HepG2 (cell line): Measurements from ENCODE around the gene CHDH. TPM values are rescaled to one million over a fixed set of nuclear protein-coding genes. Genes with fewer than 3 reads are reported as not detected.

Source experiments
- ATAC-seq: fragments of 200-7000 bp; cut with Tn5 transposase; 3 replicates; pipeline ENCODE4 v1.9.1; 2020; ENCODE audit warnings: mild to moderate bottlenecking, moderate library complexity
- BruUV-seq: library from RNA; stranded (reverse); fragments of 400-500 nt; replicated peaks from 2 replicates; lab custom pipeline; 2021; lab: Mats Ljungman, UMichigan
- CTCF ChIA-PET: fragments of 300-600 bp; formaldehyde crosslinking; extraction: SDS; loops from one replicate; lab custom pipeline; 2021; ENCODE audit warnings: low total read pairs, inconsistent platforms, low intra/inter-chr PET ratio; lab: Yijun Ruan, JAX
- POLR2A ChIA-PET: fragments of 350-600 bp; sonication (Branson Sonifier 250); formaldehyde crosslinking; loops from one replicate; lab custom pipeline; 2020; ENCODE audit warnings: antibody characterized with exemption, inconsistent platforms; lab: Yijun Ruan, JAX
- DNase-seq: peaks from one replicate; pipeline ENCODE4 v3.0.0-alpha.2; 2015; ENCODE audit warnings: low spot score
- FAIRE-seq: peaks from 3 replicates; lab custom pipeline; 2011; peaks lifted over from hg19 to GRCh38; lab: Jason Lieb, UNC
- H2AFZ ChIP-seq: one replicate; pipeline ENCODE4 v1.6.1; 2011; ENCODE audit warnings: low read length, inconsistent platforms
- H3K27ac ChIP-seq: fragments of 300-600 bp; 3 replicates; pipeline ENCODE4 v1.8.0; 2011; ENCODE audit warnings: mixed run types, mild to moderate bottlenecking, mixed read lengths, low read length, inconsistent platforms; ENCODE audit not compliant: insufficient read depth; ENCODE audit errors: extremely low read length
- H3K27me3 ChIP-seq, 2 experiments: fragments of 200-600 bp in 1 of 2; 2 replicates in 1 of 2; 3 replicates in 1 of 2; pipeline versions ENCODE4 v1.6.0 to v1.8.0; 2011; ENCODE audit warnings: low read length in 2 of 2, mild to moderate bottlenecking in 2 of 2, moderate library complexity in 2 of 2, inconsistent platforms in 1 of 2; ENCODE audit not compliant: insufficient read depth in 2 of 2, control insufficient read depth in 1 of 2
- H3K36me3 ChIP-seq, 2 experiments: fragments of 200-600 bp in 1 of 2; replicated peaks in 1 of 2; 2 replicates in 1 of 2; 3 replicates in 1 of 2; pipeline versions ENCODE4 v1.5.1 to v1.8.0; 2011; ENCODE audit warnings: low read length in 2 of 2, inconsistent platforms in 1 of 2; ENCODE audit not compliant: insufficient read depth in 2 of 2, control insufficient read depth in 1 of 2
- H3K4me1 ChIP-seq: 2 replicates; pipeline ENCODE4 v1.5.1; 2012; ENCODE audit warnings: low read length, inconsistent platforms; ENCODE audit not compliant: insufficient read depth
- H3K4me2 ChIP-seq: 2 replicates; pipeline ENCODE4 v1.6.0; 2011; ENCODE audit warnings: low read depth, low read length, inconsistent platforms
- H3K4me3 ChIP-seq, 3 experiments: fragments of 200-600 bp in 1 of 3; sonication (generic), shearing (Covaris generic) in 1 of 3; replicated peaks in 1 of 3; 2 replicates each; pipeline ENCODE4 v1.5.1; 2011 to 2016; ENCODE audit warnings: low read length in 3 of 3, inconsistent platforms in 2 of 3, low read depth in 2 of 3, mild to moderate bottlenecking in 2 of 3, control low read depth in 1 of 3, mixed read lengths in 1 of 3; ENCODE audit not compliant: insufficient read depth in 1 of 3
- H3K79me2 ChIP-seq: one replicate; pipeline ENCODE4 v1.6.1; 2011; ENCODE audit warnings: low read length, inconsistent platforms; ENCODE audit not compliant: insufficient read depth
- H3K9ac ChIP-seq: 2 replicates; pipeline ENCODE4 v1.6.0; 2011; ENCODE audit warnings: mild to moderate bottlenecking, low read depth, low read length, inconsistent platforms; ENCODE audit not compliant: insufficient read depth
- H3K9me3 ChIP-seq: 2 replicates; pipeline ENCODE4 v1.5.1; 2012; ENCODE audit warnings: mild to moderate bottlenecking, low read length
- H4K20me1 ChIP-seq: 2 replicates; pipeline ENCODE4 v1.6.0; 2011; ENCODE audit warnings: inconsistent platforms, mild to moderate bottlenecking, low read length, moderate library complexity; ENCODE audit not compliant: insufficient read depth
- AGO2 ChIP-seq: fragments of 200-400 bp; formaldehyde crosslinking; optimal IDR thresholded peaks from 2 replicates; pipeline ENCODE3; 2017; ENCODE audit warnings: mild to moderate bottlenecking, low read depth, low read length, moderate library complexity
- BRCA1 ChIP-seq: sonication (generic); formaldehyde crosslinking; IDR thresholded peaks from 2 replicates; pipeline ENCODE4 v1.4.0; 2020; ENCODE audit warnings: missing genetic modification reagents
- FOSL1 ChIP-seq: sonication (generic); formaldehyde crosslinking; IDR thresholded peaks from 2 replicates; pipeline ENCODE4 v1.9.0; 2021; ENCODE audit warnings: missing genetic modification reagents, borderline replicate concordance
- GTF3A ChIP-seq: sonication (generic); formaldehyde crosslinking; conservative IDR thresholded peaks from 2 replicates; pipeline ENCODE4 v1.4.0; 2020; ENCODE audit warnings: mild to moderate bottlenecking, missing genetic modification reagents
- MED13 ChIP-seq: sonication (generic); formaldehyde crosslinking; IDR thresholded peaks from 2 replicates; pipeline ENCODE4 v1.5.0; 2020; ENCODE audit warnings: missing genetic modification reagents
- PAF1 ChIP-seq: IDR thresholded peaks from 2 replicates; pipeline ENCODE4 v1.6.1; 2016; ENCODE audit warnings: missing genetic modification reagents, missing compliant biosample characterization
- POLR2AphosphoS5 ChIP-seq: IDR thresholded peaks from 2 replicates; pipeline ENCODE4 v1.6.1; 2012; ENCODE audit warnings: low read depth, low read length
- RFX3 ChIP-seq: IDR thresholded peaks from 2 replicates; pipeline ENCODE4 v1.6.1; 2016; ENCODE audit warnings: missing biosample characterization, missing genetic modification reagents
- SATB2 ChIP-seq: sonication (generic); formaldehyde crosslinking; IDR thresholded peaks from 2 replicates; pipeline ENCODE4 v1.5.0; 2020; ENCODE audit warnings: missing genetic modification reagents
- SPEN ChIP-seq: sonication (generic); formaldehyde crosslinking; IDR thresholded peaks from 2 replicates; pipeline ENCODE4 v1.5.1; 2020; ENCODE audit warnings: low read depth, mild to moderate bottlenecking, missing genetic modification reagents
- SYNCRIP ChIP-seq: fragments of 200-400 bp; formaldehyde crosslinking; IDR thresholded peaks from 2 replicates; pipeline ENCODE4 v1.6.1; 2018; ENCODE audit warnings: mild to moderate bottlenecking, low read depth, low read length; ENCODE audit not compliant: insufficient read depth
- TRAFD1 ChIP-seq: sonication (generic); formaldehyde crosslinking; IDR thresholded peaks from 2 replicates; pipeline ENCODE4 v1.5.1; 2020; ENCODE audit warnings: missing genetic modification reagents, mild to moderate bottlenecking, borderline replicate concordance
- ZC3H13 ChIP-seq: sonication (generic); formaldehyde crosslinking; IDR thresholded peaks from 2 replicates; pipeline ENCODE4 v1.8.1; 2023; ENCODE audit warnings: mild to moderate bottlenecking, missing genetic modification reagents, moderate library complexity
- ZNF484 ChIP-seq: sonication (generic); formaldehyde crosslinking; IDR thresholded peaks from 2 replicates; pipeline ENCODE4 v1.5.1; 2020; ENCODE audit warnings: mild to moderate bottlenecking, low read depth, missing genetic modification reagents, borderline replicate concordance
- ZNF530 ChIP-seq: sonication (generic); formaldehyde crosslinking; IDR thresholded peaks from 2 replicates; pipeline ENCODE4 v1.5.0; 2020; ENCODE audit warnings: low read depth, mild to moderate bottlenecking, missing genetic modification reagents
- ZNF687 ChIP-seq: sonication (generic); formaldehyde crosslinking; IDR thresholded peaks from 2 replicates; pipeline ENCODE4 v1.5.1; 2020; ENCODE audit warnings: mild to moderate bottlenecking, missing genetic modification reagents, moderate library complexity
- ZNF780A ChIP-seq: sonication (generic); formaldehyde crosslinking; IDR thresholded peaks from 2 replicates; pipeline ENCODE4 v1.8.0; 2022; ENCODE audit warnings: mild to moderate bottlenecking, missing genetic modification reagents, moderate library complexity
- ZSCAN22 ChIP-seq: sonication (generic); formaldehyde crosslinking; IDR thresholded peaks from 2 replicates; pipeline ENCODE4 v1.4.0; 2020; ENCODE audit warnings: mild to moderate bottlenecking, missing genetic modification reagents
- ZSCAN29 ChIP-seq: sonication (generic); formaldehyde crosslinking; conservative IDR thresholded peaks from 2 replicates; pipeline ENCODE4 v1.4.0; 2020; ENCODE audit warnings: mild to moderate bottlenecking, missing genetic modification reagents
- ZSCAN31 ChIP-seq: sonication (generic); formaldehyde crosslinking; IDR thresholded peaks from 2 replicates; pipeline ENCODE4 v1.5.0; 2020; ENCODE audit warnings: low read depth, mild to moderate bottlenecking, missing genetic modification reagents
- WGBS: methylation state at CpG from one replicate; pipeline ENCODE4 v1.1.6; 2017; ENCODE audit warnings: low lambda C conversion rate; 5-methylcytosine and 5-hydroxymethylcytosine counted together
- in situ Hi-C: cut with HindIII; loops from 2 replicates; pipeline ENCODE4 v1.10.0; 2017; ENCODE audit warnings: low pct_unique_long_range_greater_than_20kb; ENCODE audit not compliant: extremely low pct_ligation_motif_present
- intact Hi-C: fragments of 100-400 bp; cut with micrococcal nuclease; formaldehyde crosslinking; loops from one replicate; pipeline ENCODE4 v1.10.0; 2022; ENCODE audit not compliant: unreplicated experiment
- polyA plus RNA-seq, 8 experiments: library from polyadenylated mRNA; depleted of rRNA in 3 of 8; stranded (reverse) in 7 of 8; unstranded in 1 of 8; fragments of >200 nt; fragmentation: Illumina TruSeq in 4 of 8; extraction: Trizol in 4 of 8; gene quantifications; 2 replicates each; pipeline versions ENCODE4 v1.2.1 to v1.2.3, GENCODE V29; 2011 to 2016; ENCODE audit warnings: low read depth in 4 of 8, missing spikeins in 1 of 8, mixed read lengths in 1 of 8; ENCODE audit not compliant: insufficient read depth in 1 of 8
- total RNA-seq, 5 experiments: library from RNA; depleted of rRNA; stranded (reverse); fragments of >200 nt; fragmentation: Illumina TruSeq; extraction: Trizol; gene quantifications; 2 replicates each; pipeline ENCODE4 v1.2.3, GENCODE V29; 2016; ENCODE audit warnings: low read depth in 1 of 5

Gene CHDH
- total and polyA plus RNA-seq, 2 of the 13 experiments (the other 11 are each of a cell fraction or from before 2014, with no cell fraction given): 28.1 to 48.9 TPM

- Histone ChIP-seq H3K4me3 (no peak overlapping the region), H3K36me3 (peaks cover 0 to 12% of the 10 kb centered on the region in 2 experiments; a peak in 3 of 5 replicates), H3K4me1 (peaks cover 14% of the 10 kb centered on the region), H2AFZ (no peak overlapping the region), H3K4me2 (no peak overlapping the region), H3K27ac (no peak overlapping the region), H3K9me3 (no peaks in the 10 kb centered on the region), H4K20me1 (peaks cover 8% of the 10 kb centered on the region; the same call in 1 of the 2 replicates), H3K79me2 (no peaks in the 10 kb centered on the region), H3K9ac (no peak overlapping the region), H3K27me3 (no peaks in the 10 kb centered on the region; a peak in 1 of 5 replicates)
- TSS peak; percentile 0 for BruUV-seq
- WGBS: 86% methylated on average over 22 of the region's 24 CpGs
- POLR2A ChIA-PET: interaction anchor here (1.6 to 12.1 kb wide), 2 partner anchors 32 to 36 kb away, joined by 6 to 156 read pairs; partner anchors contain the start of gene CHDH
- DNase-seq: no peak
- FAIRE-seq: no peak
- in situ Hi-C loops (no loop called here), intact Hi-C loops (no loop called here)
- peak; percentile 3 for ATAC-seq
- CTCF ChIA-PET: no interaction called here
- TF ChIP-seq SPEN (CRISPR knock-in tag) (no peak), TRAFD1 (CRISPR knock-in tag) (no peak), AGO2 (peak; percentile 92), ZC3H13 (peak; percentile 73; the same call in 1 of the 2 replicates), ZSCAN29 (CRISPR knock-in tag) (no peak), BRCA1 (no peak), ZNF780A (CRISPR knock-in tag) (no peak), RFX3 (CRISPR knock-in tag) (no peak), GTF3A (CRISPR knock-in tag) (no peak), ZSCAN22 (CRISPR knock-in tag) (peak; percentile 89), MED13 (CRISPR knock-in tag) (no peak), ZNF687 (CRISPR knock-in tag) (0 out of 2 replicates have a peak, but pooled peaks have one; percentile 27), POLR2AphosphoS5 (peak; percentile 20; the same call in 1 of the 2 replicates), SATB2 (CRISPR knock-in tag) (no peak), ZSCAN31 (CRISPR knock-in tag) (no peak), PAF1 (CRISPR knock-in tag) (peak; percentile 79; the same call in 1 of the 2 replicates), ZNF530 (CRISPR knock-in tag) (no peak), ZNF484 (no peak), FOSL1 (CRISPR knock-in tag) (no peak), SYNCRIP (no peak)
These were observed 34.9 kb downstream of the CHDH start for GRCh38 chr3:53811143-53811927.
